ENCODE data around the gene GLI3.

- no peak for TF ChIP-seq TEAD4 (IDR thresholded peaks at IDR 0.05; ENCODE audit: borderline replicate concordance, insufficient read depth)
- no peak for TF ChIP-seq POLR2AphosphoS5 (IDR thresholded peaks at IDR 0.05; ENCODE audit: low read depth, low read length)
These were observed 155.3 kb downstream of the GLI3 start for GRCh38 chr7:42081671-42082070.

Data from SK-N-SH (cell line).